ENCODE data around the gene MEI1. TPM values are rescaled to one million over a fixed set of nuclear protein-coding genes. Genes with fewer than 3 reads are reported as not detected.

MEI1 gene
- polyA plus RNA-seq, 4 donors = 2.2 to 3.4 (median 3.1) TPM

DNA sequence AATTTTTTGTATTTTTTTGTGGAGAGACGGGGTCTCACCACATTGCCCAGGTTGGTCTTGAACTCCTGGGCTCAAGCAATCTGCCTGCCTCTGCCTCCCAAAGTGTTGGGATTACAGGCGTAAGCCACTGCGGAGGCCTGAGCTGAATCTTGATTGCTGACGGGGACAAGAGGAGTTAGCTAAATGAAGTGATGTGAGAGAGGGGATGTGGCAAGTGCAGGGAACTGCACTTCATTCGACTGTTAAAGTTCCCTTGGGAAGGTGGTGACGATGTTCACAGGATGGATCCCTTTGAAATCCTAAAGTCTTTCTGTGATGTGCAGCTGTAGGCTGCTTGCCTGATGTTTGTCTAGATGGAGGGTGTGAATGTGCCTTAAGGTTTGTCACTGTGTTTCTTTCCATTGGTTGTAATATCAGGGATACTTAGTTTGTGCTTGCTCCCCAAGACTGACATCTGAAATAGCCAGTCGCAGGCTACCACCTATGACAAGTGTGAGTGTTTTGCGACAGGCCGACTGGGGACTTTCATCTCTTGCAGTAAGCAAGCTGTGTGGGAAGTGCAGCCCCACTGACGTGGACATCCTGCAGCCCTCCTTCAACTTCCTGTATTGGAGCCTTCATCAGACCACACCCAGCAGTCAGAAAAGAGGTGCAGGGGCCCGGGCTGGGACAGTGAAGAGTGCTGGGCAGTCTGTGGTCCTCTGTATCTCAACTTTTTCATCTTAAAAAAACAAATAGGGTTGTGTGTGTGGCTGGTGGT is 81.6 kb downstream of the MEI1 start:
- DNase-seq (ENCODE audit: low read depth in 4 of 4, low spot score in 3 of 4) = no peak

DNA sequence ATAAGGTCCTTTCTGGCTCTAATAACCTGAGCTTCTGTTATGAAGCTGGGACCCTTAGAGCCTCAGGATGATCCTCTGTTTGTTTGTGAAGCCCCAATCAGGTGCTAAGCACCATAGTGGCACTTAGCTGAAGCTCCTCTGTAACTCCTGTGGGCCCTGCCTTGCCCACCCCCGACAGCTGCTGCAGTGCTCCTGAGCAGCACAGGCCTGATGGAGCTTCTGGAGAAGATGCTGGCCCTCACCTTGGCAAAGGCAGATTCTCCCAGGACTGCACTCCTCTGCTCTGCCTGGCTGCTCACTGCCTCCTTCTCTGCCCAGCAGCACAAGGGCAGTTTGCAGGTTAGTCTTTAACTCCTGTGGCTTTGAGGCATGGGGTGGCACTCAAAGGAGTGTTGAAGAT is 82.2 kb downstream of the MEI1 start:
- DNase-seq (ENCODE audit: low read depth in 4 of 4, low spot score in 3 of 4) = no peak

DNA sequence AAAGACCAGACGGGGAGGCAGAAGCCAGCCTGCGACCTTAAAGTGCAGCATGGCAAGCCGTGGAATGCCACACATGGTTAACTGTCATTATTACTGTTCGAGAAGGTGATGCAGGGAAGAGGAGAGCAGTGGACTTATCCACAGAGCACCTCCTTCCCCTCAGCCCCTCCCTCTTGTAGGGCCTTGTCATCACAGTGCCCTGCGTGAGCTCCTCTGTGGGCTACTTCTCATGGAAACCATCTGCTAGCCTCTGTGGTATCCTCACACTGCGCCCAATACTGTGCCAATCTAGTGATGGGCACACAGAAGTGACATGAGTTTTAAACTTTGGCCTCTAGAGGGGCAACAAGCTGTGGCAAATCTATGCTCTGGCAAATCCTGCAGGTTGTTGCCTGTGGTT is 83.0 kb downstream of the MEI1 start:
- DNase-seq (ENCODE audit: low read depth in 4 of 4, low spot score in 3 of 4) = no peak

DNA sequence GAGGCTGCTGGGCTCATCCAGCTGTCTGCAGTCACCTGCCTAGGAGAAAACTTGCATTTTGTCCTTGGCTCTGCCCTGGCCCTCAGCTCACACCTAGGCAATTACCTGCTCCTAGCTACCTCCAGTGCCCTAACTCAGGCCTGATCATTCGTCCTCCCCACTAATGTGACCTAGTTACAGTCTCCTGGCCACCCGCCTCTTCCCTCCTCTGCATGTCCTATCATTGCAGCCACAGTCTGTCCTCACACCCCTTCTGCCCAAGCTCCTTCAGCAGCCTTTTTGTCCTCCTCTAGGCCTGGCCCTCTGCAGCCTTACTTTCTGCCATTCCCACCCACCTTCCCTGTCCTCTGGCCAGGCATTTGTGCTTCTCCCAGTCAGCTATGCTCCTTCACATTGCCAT is 83.4 kb downstream of the MEI1 start:
- no peak for DNase-seq (ENCODE audit: low read depth in 4 of 4, low spot score in 3 of 4)

DNA sequence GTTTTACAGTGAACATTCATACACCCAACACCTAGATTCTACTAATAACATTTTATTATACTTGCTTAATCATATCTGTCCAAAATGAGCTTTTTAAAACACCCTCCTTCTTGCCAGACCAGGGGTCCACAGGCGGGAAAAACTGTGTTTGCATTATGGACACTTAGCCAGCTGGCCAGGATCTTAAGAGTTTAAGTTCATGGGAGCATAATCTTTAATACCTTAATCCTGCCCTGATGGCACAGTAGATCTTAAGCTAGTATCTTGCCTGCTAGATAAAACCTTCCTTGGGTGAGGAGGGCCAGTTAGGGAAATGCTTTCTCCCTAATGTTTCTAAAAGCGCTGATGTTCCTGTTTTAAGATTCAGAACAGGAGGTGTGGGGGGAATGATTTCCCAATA is 88.0 kb downstream of the MEI1 start:
- no peak for DNase-seq (ENCODE audit: low read depth in 4 of 4, low spot score in 3 of 4)

DNA sequence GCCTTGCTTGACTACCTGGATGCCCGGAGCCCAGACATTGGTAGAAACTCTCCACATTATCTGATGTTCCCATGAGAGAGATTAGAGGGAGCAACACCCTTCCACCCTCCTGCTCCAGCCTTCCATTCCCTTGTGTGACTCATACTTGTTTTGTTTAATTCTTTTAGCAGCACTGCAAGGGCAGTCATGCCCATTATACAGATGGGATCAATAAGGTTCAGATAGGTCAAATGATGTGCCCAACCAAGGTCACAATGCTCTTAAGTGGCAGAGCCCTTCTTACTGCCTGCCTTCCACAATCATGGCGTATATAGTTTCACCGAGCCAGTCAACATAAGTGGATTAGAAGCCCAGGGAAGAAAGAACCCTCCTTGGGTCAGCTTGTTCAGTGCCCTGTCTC is 94.6 kb downstream of the MEI1 start:
- no peak for DNase-seq (ENCODE audit: low read depth in 4 of 4, low spot score in 3 of 4)

DNA sequence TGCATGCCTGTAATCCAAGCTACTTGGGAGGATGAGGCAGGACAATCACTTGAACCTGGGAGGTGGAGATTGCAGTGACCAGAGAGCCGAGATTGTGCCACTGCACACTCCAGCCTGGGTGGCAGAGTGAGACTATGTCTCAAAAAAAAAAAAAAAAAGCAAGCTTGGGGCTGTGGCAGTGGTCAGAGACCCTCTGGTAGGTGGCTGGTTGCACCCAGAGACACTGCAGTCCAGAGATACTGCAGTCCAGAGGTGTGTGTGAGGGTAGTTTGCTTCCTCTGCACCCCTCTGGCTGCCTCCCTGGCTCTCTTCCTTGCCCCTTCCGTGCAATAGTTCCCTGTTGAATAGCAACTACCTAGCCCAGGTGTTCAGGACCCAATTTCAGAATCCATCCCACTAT is 99.4 kb downstream of the MEI1 start:
- no peak for DNase-seq (ENCODE audit: low read depth in 4 of 4, low spot score in 3 of 4)

DNA sequence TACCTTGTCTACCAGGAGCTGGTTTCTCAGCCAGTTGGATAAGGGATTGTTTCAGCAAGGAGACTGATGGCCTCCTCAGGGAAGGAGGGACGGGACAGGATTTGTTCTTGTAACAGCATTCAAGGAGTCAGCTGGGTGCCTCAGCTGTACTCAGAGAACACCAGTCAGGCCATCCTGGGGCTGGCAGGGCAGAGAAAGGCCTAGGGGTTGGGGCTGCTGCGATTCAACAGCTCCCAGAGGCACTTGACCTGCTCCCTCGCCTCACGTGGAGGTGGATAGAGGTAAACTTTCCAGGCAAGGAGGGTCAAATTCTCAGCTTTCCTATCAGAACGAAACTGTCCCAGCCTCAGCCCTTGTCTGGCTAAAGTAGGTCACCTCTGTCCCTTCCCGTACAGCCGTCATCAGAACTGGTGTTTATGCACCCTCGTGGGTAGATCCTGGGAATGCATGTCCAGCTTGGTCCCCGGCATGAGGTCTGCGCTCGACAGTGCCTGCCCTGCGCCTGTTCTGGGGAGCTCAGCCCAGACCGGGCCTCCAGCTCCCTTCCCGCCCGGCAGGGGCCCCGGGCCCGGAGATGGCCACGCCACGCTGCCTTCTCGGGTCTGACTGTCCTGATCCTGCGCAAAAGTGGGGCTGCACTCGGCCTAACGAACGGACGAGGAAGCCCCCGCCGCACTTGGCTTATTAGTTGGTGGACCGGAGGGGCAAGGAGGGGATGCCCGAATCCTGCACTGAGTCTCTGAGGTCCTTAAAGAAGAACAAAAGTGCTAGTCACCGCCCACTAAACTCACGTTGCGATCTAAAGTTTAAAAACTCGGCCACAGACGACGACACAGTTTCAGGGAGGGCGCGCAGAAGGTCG is 100.4 kb downstream of the MEI1 start:
- DNase-seq (ENCODE audit: low read depth in 4 of 4, low spot score in 3 of 4) = peak in 1 of 4 donors; percentile 9

DNA sequence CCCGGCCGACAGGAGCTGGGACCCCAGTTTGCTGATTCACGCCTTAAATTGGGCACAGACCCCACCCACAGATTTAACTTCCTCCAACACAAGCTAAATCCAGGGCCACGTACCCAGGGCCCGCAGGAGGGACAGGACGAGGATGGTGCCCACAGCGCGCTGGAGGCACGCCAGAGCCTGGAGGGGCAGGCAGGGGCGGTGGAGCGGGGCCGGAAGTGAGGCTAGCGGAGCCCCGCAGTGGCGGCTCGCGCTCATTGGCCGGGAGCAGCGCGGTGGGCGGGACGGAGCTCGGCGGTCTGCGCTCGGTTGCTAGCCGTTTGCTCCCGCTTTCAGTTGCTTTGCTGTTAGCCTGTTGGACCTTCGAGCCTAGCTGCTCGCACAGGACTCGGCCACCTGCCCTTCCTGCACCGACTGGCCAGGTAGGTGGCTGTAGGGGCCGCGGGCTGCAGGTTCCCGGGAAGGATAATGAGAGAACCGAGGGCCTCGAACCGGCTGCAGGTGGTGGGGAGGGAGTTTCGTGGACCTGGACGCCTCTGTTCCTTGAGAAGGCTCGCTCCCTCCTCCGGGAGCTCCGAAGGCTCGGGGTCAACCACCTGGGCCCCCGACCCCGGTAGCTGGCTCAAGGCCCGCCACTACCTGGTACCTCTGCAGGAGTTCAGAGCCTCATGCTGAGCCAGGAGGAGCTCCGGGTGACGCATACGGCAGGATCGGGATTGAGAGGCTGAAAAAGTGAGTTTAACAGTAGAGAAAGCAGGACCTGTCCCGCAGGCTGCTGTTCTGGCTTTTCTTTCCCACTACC is 101.2 kb downstream of the MEI1 start, which contains the start of gene CCDC134:
Gene CCDC134 (plus strand): TSS at position 332 of the 799 bp plus-strand sequence. CDS start 8,212 bp downstream, outside the sequence.
- peak; percentile 61 to 74 (median 68) for DNase-seq (ENCODE audit: low read depth in 4 of 4, low spot score in 3 of 4)

DNA sequence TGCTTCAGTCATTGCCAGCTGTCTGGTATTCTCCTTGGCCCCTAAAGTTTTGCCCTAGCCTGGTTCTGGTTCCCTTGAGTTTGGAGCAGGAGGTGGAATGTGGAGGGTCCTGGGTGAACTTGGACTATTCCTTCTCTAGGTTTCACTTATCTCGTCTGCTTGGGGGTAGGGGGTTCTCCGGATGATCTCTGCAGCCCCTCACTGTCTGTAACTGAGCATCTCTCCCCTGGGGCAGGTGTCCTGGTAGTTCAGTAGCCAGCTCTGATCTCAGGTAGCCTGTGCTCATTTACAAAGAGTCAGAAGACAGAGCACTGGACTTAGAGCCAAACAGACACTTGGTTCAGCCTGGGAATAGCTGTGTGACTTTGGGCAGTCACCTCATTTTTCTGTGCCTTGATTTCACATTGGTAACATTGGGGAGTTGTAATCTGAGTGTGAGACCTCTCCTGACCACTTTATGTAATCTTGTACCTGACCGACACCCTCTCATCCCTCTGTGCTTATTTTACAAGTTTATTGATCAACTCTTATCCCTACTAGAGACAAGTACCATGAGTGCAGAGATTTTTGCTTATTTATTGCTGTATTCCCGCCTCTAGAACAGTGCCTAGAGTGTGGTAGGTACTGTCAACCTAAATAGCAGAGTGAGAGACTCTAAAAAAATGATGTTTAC is 102.0 kb downstream of the MEI1 start:
- DNase-seq (ENCODE audit: low read depth in 4 of 4, low spot score in 3 of 4) = no peak

DNA sequence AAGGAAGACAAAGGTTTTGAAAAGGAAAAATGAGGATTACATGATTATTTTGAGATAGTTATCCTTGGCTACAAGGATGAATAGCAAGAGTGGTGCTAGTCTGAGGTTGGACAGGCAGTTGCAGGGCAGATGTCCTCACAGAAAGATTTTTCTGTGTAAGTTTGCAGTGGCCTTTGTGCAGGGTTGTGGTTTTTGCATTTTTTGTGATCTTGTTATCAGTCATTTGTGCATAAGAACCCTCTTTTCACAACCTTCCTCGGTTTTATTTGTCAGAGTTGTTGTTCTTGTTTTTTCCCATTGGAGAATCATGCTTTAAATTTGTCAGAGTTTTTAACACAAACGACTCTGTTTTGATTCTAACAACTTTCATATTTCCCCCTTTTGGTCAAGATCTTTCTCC is 102.6 kb downstream of the MEI1 start:
- DNase-seq (ENCODE audit: low read depth in 4 of 4, low spot score in 3 of 4) = no peak

DNA sequence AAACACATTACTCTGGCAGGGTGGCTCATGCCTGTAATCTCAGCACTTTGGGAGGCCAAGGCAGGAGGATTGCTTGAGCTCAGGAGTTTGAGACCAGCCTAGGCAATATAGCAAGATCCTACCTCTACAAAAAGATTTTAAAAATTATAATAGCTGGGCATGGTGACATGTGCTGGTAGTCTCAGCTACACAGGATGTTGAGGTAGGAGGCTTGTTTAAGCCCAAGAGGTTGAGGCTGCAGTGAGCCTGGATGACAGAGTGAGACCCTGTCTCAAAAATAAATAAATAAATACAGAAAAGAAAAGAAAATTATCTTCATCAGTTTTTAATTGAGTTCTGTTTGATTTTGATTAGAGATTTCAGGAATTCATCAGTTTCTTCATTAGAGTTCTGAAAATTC is 106.3 kb downstream of the MEI1 start:
- DNase-seq (ENCODE audit: low read depth in 4 of 4, low spot score in 3 of 4) = no peak

DNA sequence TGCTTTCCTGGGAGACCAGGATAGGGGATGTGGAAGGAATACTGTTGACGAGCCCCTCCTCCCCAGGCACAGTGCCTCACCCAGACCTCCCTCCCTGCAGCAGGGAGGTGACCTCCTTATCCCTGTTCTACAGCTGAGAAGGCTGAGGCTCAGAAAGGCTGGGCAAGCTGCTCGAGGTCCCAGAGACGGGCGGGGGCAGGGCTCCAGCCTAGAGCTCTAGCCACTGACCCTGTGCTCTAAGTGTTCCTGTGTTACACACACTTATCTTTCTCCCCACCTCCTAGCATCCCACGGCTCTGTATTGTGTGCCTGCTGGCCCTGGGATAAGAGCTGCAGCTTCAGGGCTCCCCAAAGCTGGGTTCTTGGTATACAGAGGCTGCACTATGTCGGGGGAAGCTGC is 109.1 kb downstream of the MEI1 start:
- no peak for DNase-seq (ENCODE audit: low read depth in 4 of 4, low spot score in 3 of 4)

DNA sequence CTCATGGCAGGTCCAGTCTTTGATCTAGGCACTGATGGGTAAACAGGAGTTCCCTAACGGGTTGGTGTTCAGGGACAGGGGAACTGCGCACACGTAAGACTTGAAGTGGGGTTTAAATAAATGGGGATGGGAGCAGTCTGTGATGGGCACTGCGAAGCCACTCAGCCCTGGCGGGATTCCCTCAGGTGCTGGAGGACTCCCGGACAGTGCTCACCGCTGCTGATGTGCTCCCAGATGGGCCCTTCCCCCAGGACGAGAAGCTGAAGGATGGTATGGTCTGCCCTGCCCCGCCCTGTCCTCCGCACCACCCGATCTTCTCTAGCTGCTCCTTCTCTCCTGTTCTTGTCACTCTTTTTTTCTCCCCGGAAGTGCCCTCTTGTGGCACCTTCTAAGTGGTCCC is 110.7 kb downstream of the MEI1 start:
- DNase-seq (ENCODE audit: low read depth in 4 of 4, low spot score in 3 of 4) = no peak

DNA sequence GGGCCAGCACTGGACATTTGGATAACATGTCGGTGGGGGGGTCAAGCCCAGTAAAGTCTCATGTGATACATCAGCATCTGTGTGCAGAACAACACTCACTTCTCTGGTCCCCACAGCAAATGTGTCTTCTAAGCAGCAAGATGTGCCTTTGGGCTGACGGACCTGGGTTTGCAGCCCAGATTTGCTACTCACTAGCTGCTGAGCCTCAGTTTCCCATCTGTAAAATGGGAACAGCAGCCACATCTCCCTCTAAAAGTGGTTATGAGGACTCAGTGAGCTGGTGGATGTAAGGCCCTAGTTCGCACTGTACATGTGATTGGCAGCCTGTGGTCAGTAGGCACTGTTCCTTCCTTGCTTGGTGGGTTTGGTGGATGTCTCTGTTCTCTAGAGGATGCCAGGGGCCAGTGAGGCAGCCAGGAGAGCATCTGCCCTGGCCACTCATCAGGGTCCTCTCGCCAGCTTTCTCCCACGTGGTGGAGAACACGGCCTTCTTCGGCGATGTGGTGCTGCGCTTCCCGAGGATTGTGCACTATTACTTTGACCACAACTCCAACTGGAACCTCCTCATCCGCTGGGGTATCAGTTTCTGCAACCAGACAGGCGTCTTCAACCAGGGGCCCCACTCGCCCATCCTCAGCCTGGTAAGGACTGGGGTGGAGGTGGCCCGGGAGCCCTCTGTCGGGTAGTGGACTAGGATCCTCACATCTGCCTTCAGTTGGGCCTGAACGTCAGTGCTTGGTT is 113.7 kb downstream of the MEI1 start:
- DNase-seq (ENCODE audit: low read depth in 4 of 4, low spot score in 3 of 4) = no peak

DNA sequence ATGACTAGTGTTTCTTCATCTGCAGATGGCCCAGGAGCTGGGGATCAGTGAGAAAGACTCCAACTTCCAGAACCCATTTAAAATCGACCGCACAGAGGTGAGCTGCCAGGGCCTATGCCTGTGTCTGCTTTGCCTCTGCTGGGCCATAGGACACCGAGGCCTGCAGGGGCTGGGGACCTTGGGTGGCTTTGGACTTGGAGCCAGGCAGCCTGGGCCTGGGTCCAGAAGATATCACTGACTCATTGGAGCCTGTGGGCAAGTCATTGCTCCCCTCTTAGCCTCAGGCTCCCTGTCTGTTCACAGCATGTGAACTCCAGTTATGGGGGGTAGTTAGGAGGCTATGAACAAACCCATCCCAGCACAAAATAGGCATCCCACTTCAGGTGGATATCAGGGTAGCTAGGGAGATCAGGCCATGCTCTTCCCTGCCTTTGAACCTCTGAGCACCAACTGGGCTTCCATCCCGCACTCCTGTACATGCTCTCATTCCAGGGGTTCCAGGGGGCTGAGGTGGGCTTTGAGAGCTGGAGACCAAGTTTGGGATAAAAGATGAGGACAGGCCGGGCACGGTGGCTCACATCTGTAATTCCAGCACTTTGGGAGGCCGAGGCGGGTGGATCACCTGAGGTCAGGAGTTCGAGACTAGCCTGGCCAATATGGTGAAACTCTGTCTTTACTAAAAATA is 114.6 kb downstream of the MEI1 start:
- DNase-seq (ENCODE audit: low read depth in 4 of 4, low spot score in 3 of 4) = no peak

DNA sequence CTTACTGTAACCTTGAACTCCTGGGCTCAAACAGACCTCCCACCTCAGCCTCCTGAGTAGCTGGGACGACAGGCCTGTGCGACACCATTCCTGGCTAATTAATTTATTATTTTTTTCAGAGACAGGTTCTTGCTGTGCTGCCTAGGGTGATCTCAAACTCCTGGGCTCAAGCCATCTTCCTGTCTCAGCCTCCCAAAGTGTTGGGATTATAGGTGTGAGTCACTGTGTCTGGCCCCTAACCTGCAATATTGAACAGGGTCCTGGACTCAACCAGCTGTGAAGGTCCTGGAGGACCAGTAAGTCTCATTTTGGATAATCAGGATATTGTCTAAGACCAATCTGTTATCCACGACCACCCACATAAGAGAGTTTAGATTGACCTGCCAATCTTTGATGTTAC is 116.4 kb downstream of the MEI1 start:
- no peak for DNase-seq (ENCODE audit: low read depth in 4 of 4, low spot score in 3 of 4)

DNA sequence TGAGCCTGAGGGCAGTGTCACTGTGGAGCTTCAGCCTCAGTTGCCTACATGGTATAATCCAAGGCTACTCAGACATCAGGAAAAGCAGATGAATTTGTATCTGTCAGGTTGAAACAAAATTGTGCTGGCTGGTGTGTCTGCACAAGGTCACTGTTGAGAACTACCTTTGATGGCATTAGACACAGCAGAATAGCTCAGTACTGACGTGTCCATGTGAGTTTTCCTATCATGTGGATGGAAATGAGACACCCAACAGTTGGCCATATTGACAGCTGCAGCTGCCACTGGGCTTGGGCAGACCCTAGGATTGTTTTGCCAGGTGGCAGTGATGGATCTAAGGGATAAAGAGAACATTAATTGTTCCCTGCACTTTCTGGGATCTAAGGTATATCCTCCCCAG is 116.9 kb downstream of the MEI1 start:
- DNase-seq (ENCODE audit: low read depth in 4 of 4, low spot score in 3 of 4) = no peak

DNA sequence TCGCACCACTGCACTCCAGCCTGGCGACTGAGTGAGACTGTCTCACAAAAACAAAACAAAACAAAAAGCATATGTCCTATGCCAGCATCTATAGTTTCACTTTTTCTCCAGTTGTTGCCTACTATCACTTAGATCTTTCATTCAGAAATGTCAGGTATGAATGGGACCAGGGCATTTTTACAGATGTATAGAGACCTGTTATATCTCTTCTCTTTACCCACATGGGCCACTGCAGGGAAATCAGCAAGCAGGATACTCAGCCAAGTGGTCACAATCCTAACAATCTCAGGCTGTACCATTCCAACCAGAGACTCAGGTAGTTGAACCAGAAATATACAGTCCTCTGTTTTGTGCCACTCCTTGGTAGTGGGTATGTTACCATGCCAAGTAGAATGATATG is 117.6 kb downstream of the MEI1 start:
- no peak for DNase-seq (ENCODE audit: low read depth in 4 of 4, low spot score in 3 of 4)
